Lung (tissue), 12 donors: ENCODE data around the gene ALS2CL. TPM values are rescaled to one million over a fixed set of nuclear protein-coding genes. Genes with fewer than 3 reads are reported as not detected.
A peak's percentile ranks its signal among the peaks of the same experiment; 100 is the strongest.
"Not testable (repeated sequence)": the region's sequence is repeated elsewhere in the genome, so short reads cannot be mapped to it uniquely, and the experiment has no call there.

Experiments used
- ATAC-seq: fragments of 200-7000 bp; cut with Tn5 transposase; one replicate; pipeline ENCODE4 v1.9.1; 2020; ENCODE audit warnings: moderate number of reproducible peaks; ENCODE audit not compliant: insufficient read depth, low FRiP score
- DNase-seq, 3 donors: peaks; one replicate each; pipeline ENCODE4 v3.0.0-alpha.2; 2013 to 2017
- H3K27ac ChIP-seq, 2 donors: one replicate each; pipeline ENCODE4 v1.5.1; 2013; ENCODE audit warnings: mild to moderate bottlenecking in 2 of 2, moderate library complexity in 2 of 2, control low read depth in 1 of 2, inconsistent platforms in 1 of 2, low read depth in 1 of 2, low read length in 1 of 2
- H3K27me3 ChIP-seq, 3 donors: one replicate each; pipeline ENCODE4 v1.5.1; 2013; ENCODE audit warnings: low read length in 2 of 3; ENCODE audit not compliant: control insufficient read depth in 3 of 3, insufficient read depth in 3 of 3
- H3K36me3 ChIP-seq, 4 donors: one replicate each; pipeline ENCODE4 v1.5.1; 2013; ENCODE audit warnings: low read length in 4 of 4, mild to moderate bottlenecking in 1 of 4, moderate library complexity in 1 of 4; ENCODE audit not compliant: control insufficient read depth in 4 of 4, insufficient read depth in 4 of 4
- H3K4me1 ChIP-seq, 5 donors: one replicate each; pipeline ENCODE4 v1.5.1; 2013; ENCODE audit warnings: low read length in 5 of 5, mild to moderate bottlenecking in 2 of 5, moderate library complexity in 1 of 5; ENCODE audit not compliant: control insufficient read depth in 5 of 5, insufficient read depth in 5 of 5
- H3K4me3 ChIP-seq: one replicate; pipeline ENCODE4 v1.5.1; 2013; ENCODE audit warnings: mild to moderate bottlenecking, control low read depth, moderate library complexity
- H3K9ac ChIP-seq, 2 donors: one replicate each; pipeline ENCODE4 v1.5.1; 2013; ENCODE audit warnings: low read length in 2 of 2, control low read depth in 1 of 2; ENCODE audit not compliant: insufficient read depth in 1 of 2
- H3K9me3 ChIP-seq, 4 donors: one replicate each; pipeline ENCODE4 v1.5.1; 2013; ENCODE audit warnings: low read length in 3 of 4, mild to moderate bottlenecking in 1 of 4, moderate library complexity in 1 of 4; ENCODE audit not compliant: control insufficient read depth in 4 of 4, insufficient read depth in 3 of 4
- CTCF ChIP-seq: IDR thresholded peaks from 2 replicates; pipeline ENCODE4 v1.5.1; 2012; ENCODE audit warnings: mild to moderate bottlenecking; ENCODE audit errors: control extremely low read depth, extremely low read depth
- WGBS, 2 donors: extraction: QIAGEN DNeasy Blood & Tissue Kit; methylation state at CpG; one replicate each; pipeline ENCODE4 v1.1.7; 2013; 5-methylcytosine and 5-hydroxymethylcytosine counted together
- polyA plus RNA-seq, 2 donors: library from polyadenylated mRNA; stranded (reverse); fragments of 200-250 nt; gene quantifications; one replicate each; pipeline ENCODE4 v1.2.1, GENCODE V29; 2013
- total RNA-seq, 2 donors: library from RNA; depleted of rRNA in 1 of 2; stranded (reverse); fragments of >200 nt in 1 of 2; gene quantifications; one replicate each; pipeline ENCODE4 v1.2.1, GENCODE V29; 2014 to 2021
- donor health status: control.
- donor health status: control.
- donor health status: Bipolar disorder and iron deficiency.
- donor health status: healthy.
- donor health status: DM: yes; HTN: yes; CAD: no.

Gene ALS2CL
- total and polyA plus RNA-seq, 4 donors = 23.6 to 58.5 (median 48.9) TPM

GRCh38 chr3:46706771-46707582 lies 13.5 kb upstream of the ALS2CL start:
- H3K9me3 ChIP-seq = no peaks in the 10 kb centered on the region
- no peak overlapping the region for H3K27ac ChIP-seq
- H3K9ac ChIP-seq = no peak overlapping the region
- DNase-seq (peak in 2 of 3 donors; percentile 11 to 17), ATAC-seq (no peak)
- TF ChIP-seq CTCF = no peak
- H3K4me3 ChIP-seq = no peak overlapping the region
- peaks cover 0 to 7% (median 0%) of the 10 kb centered on the region in 5 donors for H3K4me1 ChIP-seq
- H3K27me3 ChIP-seq = peaks cover 0 to 4% (median 3%) of the 10 kb centered on the region in 3 donors
- 81 to 86% methylated on average over 13 of the region's 13 CpGs for WGBS, 2 donors
- H3K36me3 ChIP-seq = no peaks in the 10 kb centered on the region

GRCh38 chr3:46705751-46706552 lies 12.5 kb upstream of the ALS2CL start:
- Histone ChIP-seq H3K9ac (no peak overlapping the region), H3K27me3 (peaks cover 0 to 8% (median 5%) of the 10 kb centered on the region in 3 donors), H3K4me3 (no peak overlapping the region), H3K4me1 (peaks cover 0 to 7% (median 0%) of the 10 kb centered on the region in 5 donors), H3K27ac (no peak overlapping the region), H3K36me3 (no peaks in the 10 kb centered on the region), H3K9me3 (no peaks in the 10 kb centered on the region)
- no peak for TF ChIP-seq CTCF
- no peak for ATAC-seq
- 84 to 87% methylated on average over 19 of the region's 19 CpGs for WGBS, 2 donors
- peak in 2 of 3 donors; percentile 8 to 12 for DNase-seq

GRCh38 chr3:46705022-46705530 lies 11.6 kb upstream of the ALS2CL start:
- H3K36me3 ChIP-seq = no peaks in the 10 kb centered on the region
- no peak overlapping the region for H3K4me3 ChIP-seq
- peaks cover 0 to 11% (median 0%) of the 10 kb centered on the region in 5 donors for H3K4me1 ChIP-seq
- no peaks in the 10 kb centered on the region for H3K9me3 ChIP-seq
- H3K27ac ChIP-seq = no peak overlapping the region
- 23 to 24% methylated on average over 4 of the region's 4 CpGs for WGBS, 2 donors
- no peak overlapping the region for H3K9ac ChIP-seq
- ATAC-seq (peak; percentile 55), DNase-seq (peak; percentile 76 to 79 (median 77))
- peaks cover 0 to 8% (median 5%) of the 10 kb centered on the region in 3 donors for H3K27me3 ChIP-seq
- peak; percentile 98 for TF ChIP-seq CTCF

- H3K27me3 ChIP-seq, DNase-seq, H3K9ac ChIP-seq, H3K9me3 ChIP-seq, ATAC-seq, H3K4me3 ChIP-seq, H3K27ac ChIP-seq, H3K36me3 ChIP-seq: not testable (repeated sequence)
- 46 to 61% methylated on average over 7 of the region's 7 CpGs for WGBS, 2 donors
- peaks cover 0 to 12% (median 0%) of the 10 kb centered on the region in 5 donors for H3K4me1 ChIP-seq
Measured at GRCh38 chr3:46704346-46704745, 10.9 kb upstream of the ALS2CL start.
